ENCODE results near the gene ZBTB47. TPM values are rescaled to one million over a fixed set of nuclear protein-coding genes. Genes with fewer than 3 reads are reported as not detected.
A peak's percentile ranks its signal among the peaks of the same experiment; 100 is the strongest.

Gene ZBTB47
- 3.2 and 3.4 TPM in 2 replicates for polyA plus RNA-seq (2013)

DNA sequence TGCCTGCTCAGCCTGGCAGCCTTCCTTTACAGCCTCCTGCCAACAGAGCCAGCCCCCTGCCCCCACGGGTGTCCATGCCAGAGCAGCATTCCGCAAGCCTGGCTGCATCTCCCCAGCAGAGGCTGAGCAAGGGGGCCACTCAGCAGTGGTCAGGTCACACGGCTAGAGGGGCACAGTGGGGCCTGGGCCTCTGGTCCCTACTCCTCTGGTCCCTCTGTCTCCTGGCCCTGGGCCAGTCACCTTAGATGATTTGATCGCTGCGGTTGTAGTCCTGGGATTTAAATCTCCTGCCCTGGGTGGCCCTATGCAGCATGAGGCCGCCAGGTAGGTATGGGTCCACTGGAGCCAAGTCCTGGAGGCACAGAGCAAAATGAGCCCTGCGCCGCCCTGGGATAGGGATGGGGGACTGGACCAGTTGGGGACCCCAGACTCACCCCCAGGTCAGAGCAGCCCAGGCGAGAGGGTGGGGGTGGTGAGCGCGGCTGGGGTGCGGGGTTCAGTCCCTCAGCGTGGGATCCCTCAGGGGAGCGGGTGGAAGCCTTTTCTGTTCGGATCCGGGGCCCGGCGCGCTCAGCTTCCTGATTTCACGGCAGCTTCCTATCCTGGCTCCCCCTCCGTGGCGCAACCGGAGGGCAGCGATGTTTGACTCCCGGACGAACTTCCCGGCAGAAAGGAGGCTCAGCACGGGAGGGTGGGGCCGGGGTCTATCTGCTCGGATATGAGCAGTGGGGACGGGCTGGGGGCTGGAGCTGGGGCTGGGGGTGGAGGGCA is at the start of gene ZBTB47:
Gene ZBTB47 (plus strand): TSS at position 138 of the 771 bp plus-strand sequence. CDS start 4,659 bp downstream, outside the sequence.
- Histone ChIP-seq H3K14ac (ENCODE audit: low read length) (peak within 1 kb of the TSS; percentile 91), H4K91ac (ENCODE audit: low read depth, low read length) (peak within 1 kb of the TSS; percentile 94), H3K4me3 (ENCODE audit: low read depth, low read length) (peak within 1 kb of the TSS; percentile 77), H2AK5ac (ENCODE audit: low read length) (peak within 1 kb of the TSS; percentile 74), H3K79me1 (ENCODE audit: low read length) (peaks cover 20% of the 10 kb centered on the region), H4K8ac (ENCODE audit: low read depth, low read length) (peak within 1 kb of the TSS; percentile 91), H3K27ac (ENCODE audit: low read depth, low read length) (peak within 1 kb of the TSS; percentile 66), H3K9ac (ENCODE audit: low read length) (peak within 1 kb of the TSS; percentile 86), H2BK120ac (ENCODE audit: insufficient read depth, low read length, poor library complexity) (peak within 1 kb of the TSS; percentile 91), H2AFZ (ENCODE audit: insufficient read depth, low read length, poor library complexity) (peak within 1 kb of the TSS; percentile 33), H2BK12ac (ENCODE audit: low read length) (peak within 1 kb of the TSS; percentile 31), H2BK5ac (ENCODE audit: low read depth, low read length, poor library complexity) (peak within 1 kb of the TSS; percentile 79), H3K9me3 (ENCODE audit: insufficient read depth, low read depth, low read length) (peaks cover 2% of the 10 kb centered on the region), H3K4ac (ENCODE audit: low read depth, low read length) (peak within 1 kb of the TSS; percentile 84), H3K23ac (ENCODE audit: low read length) (peak within 1 kb of the TSS; percentile 49), H4K12ac (ENCODE audit: low read depth, low read length) (peak within 1 kb of the TSS; percentile 71), H3K27me3 (ENCODE audit: insufficient read depth, low read length) (no peaks in the 10 kb centered on the region), H3K4me2 (ENCODE audit: low read length) (peak within 1 kb of the TSS; percentile 88), H3K79me2 (ENCODE audit: control insufficient read depth, insufficient read depth, low read length, poor library complexity) (peaks cover 10% of the 10 kb centered on the region), H3K36me3 (ENCODE audit: control insufficient read depth in 1 of 2, insufficient read depth in 2 of 2, low read length in 2 of 2) (peaks cover 11 to 13% of the 10 kb centered on the region in 2 experiments), H3K18ac (ENCODE audit: low read length) (peak within 1 kb of the TSS; percentile 85), H3K4me1 (ENCODE audit: control insufficient read depth in 1 of 2, insufficient read depth in 2 of 2, low read length in 2 of 2) (peaks cover 28 to 40% of the 10 kb centered on the region in 2 experiments)
- DNase-seq = peak; percentile 33 to 60
- WGBS (ENCODE audit: extremely low coverage, insufficient coverage, insufficient read length) = no CpG with 5 or more reads among the region's 31 CpGs

DNA sequence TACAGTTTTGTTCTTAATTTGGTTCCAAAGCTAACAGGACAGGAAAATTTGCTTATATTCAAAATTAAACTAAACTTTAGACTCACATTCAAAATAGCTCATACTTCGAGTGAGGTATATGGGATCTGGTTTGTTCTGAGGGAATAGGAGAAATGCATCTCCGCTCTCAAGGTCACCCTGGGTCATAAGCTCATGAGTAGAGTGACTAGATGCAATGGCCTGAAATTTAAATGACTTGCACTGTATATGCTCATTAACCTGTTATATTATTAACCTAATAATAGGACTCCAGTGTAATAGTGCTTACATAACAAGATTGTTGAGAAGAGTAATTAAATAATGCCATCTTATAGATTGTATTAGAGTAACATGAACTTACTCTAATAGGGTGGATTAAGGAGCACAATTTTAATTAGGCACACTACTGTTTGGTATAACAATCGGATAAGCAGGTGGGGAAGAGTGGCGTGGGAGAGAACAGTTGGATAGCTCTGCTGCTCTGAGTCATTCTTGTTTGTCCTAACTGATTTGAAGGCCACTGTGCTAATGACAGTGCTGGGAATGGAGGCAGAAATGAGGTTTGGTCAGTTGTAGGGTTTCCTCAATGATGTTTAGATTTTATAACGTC is 47.8 kb upstream of the ZBTB47 start:
- Histone ChIP-seq H3K79me1 (ENCODE audit: low read length) (peaks cover 4% of the 10 kb centered on the region), H3K4me2 (ENCODE audit: low read length) (no peak overlapping the region), H3K18ac (ENCODE audit: low read length) (no peak overlapping the region), H4K91ac (ENCODE audit: low read depth, low read length) (no peak overlapping the region), H2AFZ (ENCODE audit: insufficient read depth, low read length, poor library complexity) (no peak overlapping the region), H4K8ac (ENCODE audit: low read depth, low read length) (no peak overlapping the region), H3K4me3 (ENCODE audit: low read depth, low read length) (no peak overlapping the region), H2AK5ac (ENCODE audit: low read length) (no peak overlapping the region), H3K79me2 (ENCODE audit: control insufficient read depth, insufficient read depth, low read length, poor library complexity) (peaks cover 10% of the 10 kb centered on the region), H2BK120ac (ENCODE audit: insufficient read depth, low read length, poor library complexity) (no peak overlapping the region), H3K9me3 (ENCODE audit: insufficient read depth, low read depth, low read length) (no peaks in the 10 kb centered on the region), H3K4ac (ENCODE audit: low read depth, low read length) (peak overlapping the region; percentile 91), H2BK5ac (ENCODE audit: low read depth, low read length, poor library complexity) (no peak overlapping the region), H3K36me3 (ENCODE audit: control insufficient read depth in 1 of 2, insufficient read depth in 2 of 2, low read length in 2 of 2) (peaks cover 5 to 13% of the 10 kb centered on the region in 2 experiments), H3K27ac (ENCODE audit: low read depth, low read length) (no peak overlapping the region), H3K23ac (ENCODE audit: low read length) (no peak overlapping the region), H4K12ac (ENCODE audit: low read depth, low read length) (no peak overlapping the region), H3K4me1 (ENCODE audit: control insufficient read depth in 1 of 2, insufficient read depth in 2 of 2, low read length in 2 of 2) (peaks cover 2% of the 10 kb centered on the region in 2 experiments), H3K14ac (ENCODE audit: low read length) (no peak overlapping the region), H3K27me3 (ENCODE audit: insufficient read depth, low read length) (no peaks in the 10 kb centered on the region), H3K9ac (ENCODE audit: low read length) (no peak overlapping the region), H2BK12ac (ENCODE audit: low read length) (no peak overlapping the region)
- no CpG with 5 or more reads among the region's 5 CpGs for WGBS (ENCODE audit: extremely low coverage, insufficient coverage, insufficient read length)
- no peak for DNase-seq

DNA sequence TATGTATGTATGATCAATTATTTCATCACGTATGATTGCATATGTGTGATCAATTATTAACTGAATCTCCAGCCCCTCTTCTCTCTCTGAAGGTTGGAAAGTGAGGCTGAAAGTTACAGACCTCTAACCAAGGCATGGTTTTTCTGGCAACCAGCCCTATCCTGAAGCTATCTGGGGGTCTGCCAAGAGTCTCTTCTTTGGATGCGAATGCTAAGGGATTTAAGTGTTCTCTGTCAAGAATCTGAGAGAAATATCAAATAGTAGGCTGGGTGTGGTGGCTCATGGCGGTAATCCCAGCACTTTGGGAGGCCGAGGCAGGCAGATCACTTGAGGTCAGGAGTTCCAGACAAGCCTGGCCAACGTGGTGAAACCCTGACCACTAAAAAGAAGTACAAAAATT is 44.9 kb upstream of the ZBTB47 start:
- Histone ChIP-seq H4K91ac (ENCODE audit: low read depth, low read length) (no peak overlapping the region), H3K79me2 (ENCODE audit: control insufficient read depth, insufficient read depth, low read length, poor library complexity) (peaks cover 4% of the 10 kb centered on the region), H4K12ac (ENCODE audit: low read depth, low read length) (no peak overlapping the region), H3K27ac (ENCODE audit: low read depth, low read length) (no peak overlapping the region), H3K18ac (ENCODE audit: low read length) (no peak overlapping the region), H3K4me2 (ENCODE audit: low read length) (no peak overlapping the region), H3K9me3 (ENCODE audit: insufficient read depth, low read depth, low read length) (no peaks in the 10 kb centered on the region), H2BK120ac (ENCODE audit: insufficient read depth, low read length, poor library complexity) (no peak overlapping the region), H3K4me3 (ENCODE audit: low read depth, low read length) (no peak overlapping the region), H3K23ac (ENCODE audit: low read length) (no peak overlapping the region), H2BK5ac (ENCODE audit: low read depth, low read length, poor library complexity) (no peak overlapping the region), H2AK5ac (ENCODE audit: low read length) (no peak overlapping the region), H3K4ac (ENCODE audit: low read depth, low read length) (peak overlapping the region; percentile 95), H3K14ac (ENCODE audit: low read length) (no peak overlapping the region), H2BK12ac (ENCODE audit: low read length) (no peak overlapping the region), H3K27me3 (ENCODE audit: insufficient read depth, low read length) (no peaks in the 10 kb centered on the region), H3K4me1 (ENCODE audit: control insufficient read depth in 1 of 2, insufficient read depth in 2 of 2, low read length in 2 of 2) (no peaks in the 10 kb centered on the region), H3K9ac (ENCODE audit: low read length) (no peak overlapping the region), H3K79me1 (ENCODE audit: low read length) (no peaks in the 10 kb centered on the region), H2AFZ (ENCODE audit: insufficient read depth, low read length, poor library complexity) (no peak overlapping the region), H4K8ac (ENCODE audit: low read depth, low read length) (no peak overlapping the region), H3K36me3 (ENCODE audit: control insufficient read depth in 1 of 2, insufficient read depth in 2 of 2, low read length in 2 of 2) (peaks cover 5 to 11% of the 10 kb centered on the region in 2 experiments)
- DNase-seq = no peak
- WGBS (ENCODE audit: extremely low coverage, insufficient coverage, insufficient read length) = no CpG with 5 or more reads among the region's 5 CpGs

DNA sequence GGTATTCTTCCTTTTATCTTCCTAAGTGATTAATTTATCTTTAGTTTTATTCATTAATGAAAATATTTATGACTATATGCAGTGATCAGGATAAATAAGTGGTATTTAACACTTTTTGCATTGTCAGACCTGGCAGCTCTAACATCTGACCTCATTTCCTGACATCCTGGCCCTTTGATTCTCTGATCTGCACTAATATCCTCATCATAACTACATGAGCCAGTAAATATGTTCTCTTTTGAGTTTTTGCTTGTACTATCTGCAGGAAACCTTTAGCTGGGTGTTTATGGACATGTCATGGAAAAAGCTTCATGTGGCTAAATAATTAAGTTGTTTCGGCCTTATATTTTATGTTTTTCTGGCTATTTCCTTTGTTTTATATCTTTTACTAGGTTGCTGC is 42.5 kb upstream of the ZBTB47 start:
- Histone ChIP-seq H3K27me3 (ENCODE audit: insufficient read depth, low read length) (no peaks in the 10 kb centered on the region), H3K4me3 (ENCODE audit: low read depth, low read length) (no peak overlapping the region), H3K9me3 (ENCODE audit: insufficient read depth, low read depth, low read length) (no peaks in the 10 kb centered on the region), H3K4ac (ENCODE audit: low read depth, low read length) (no peak overlapping the region), H4K12ac (ENCODE audit: low read depth, low read length) (no peak overlapping the region), H3K79me2 (ENCODE audit: control insufficient read depth, insufficient read depth, low read length, poor library complexity) (peaks cover 2% of the 10 kb centered on the region), H3K36me3 (ENCODE audit: control insufficient read depth in 1 of 2, insufficient read depth in 2 of 2, low read length in 2 of 2) (peaks cover 5 to 9% of the 10 kb centered on the region in 2 experiments), H4K8ac (ENCODE audit: low read depth, low read length) (no peak overlapping the region), H3K4me2 (ENCODE audit: low read length) (no peak overlapping the region), H2BK12ac (ENCODE audit: low read length) (no peak overlapping the region), H3K27ac (ENCODE audit: low read depth, low read length) (no peak overlapping the region), H3K14ac (ENCODE audit: low read length) (no peak overlapping the region), H2AFZ (ENCODE audit: insufficient read depth, low read length, poor library complexity) (no peak overlapping the region), H3K4me1 (ENCODE audit: control insufficient read depth in 1 of 2, insufficient read depth in 2 of 2, low read length in 2 of 2) (no peaks in the 10 kb centered on the region), H3K9ac (ENCODE audit: low read length) (no peak overlapping the region), H3K18ac (ENCODE audit: low read length) (no peak overlapping the region), H3K79me1 (ENCODE audit: low read length) (no peaks in the 10 kb centered on the region), H4K91ac (ENCODE audit: low read depth, low read length) (no peak overlapping the region), H2BK5ac (ENCODE audit: low read depth, low read length, poor library complexity) (no peak overlapping the region), H2BK120ac (ENCODE audit: insufficient read depth, low read length, poor library complexity) (no peak overlapping the region), H2AK5ac (ENCODE audit: low read length) (no peak overlapping the region), H3K23ac (ENCODE audit: low read length) (no peak overlapping the region)
- no peak for DNase-seq
- WGBS (ENCODE audit: extremely low coverage, insufficient coverage, insufficient read length) = no CpG with 5 or more reads among the region's 1 CpG
